Vagina (tissue), 2 donors: Measurements from ENCODE around the gene FANCC. TPM values are rescaled to one million over a fixed set of nuclear protein-coding genes. Genes with fewer than 3 reads are reported as not detected.
A peak's percentile ranks its signal among the peaks of the same experiment; 100 is the strongest.

Experiments used
- DNase-seq, 2 donors: peaks; one replicate each; pipeline ENCODE4 v3.0.0-alpha.2; 2017; ENCODE audit errors: extremely low spot score in 2 of 2
- H3K27ac ChIP-seq: fragments of 200-600 bp; sonication (generic); one replicate; pipeline ENCODE4 v1.5.1; 2019
- H3K27me3 ChIP-seq: fragments of 200-600 bp; sonication (generic); one replicate; pipeline ENCODE4 v1.5.1; 2019
- H3K36me3 ChIP-seq, 2 donors: fragments of 200-600 bp; sonication (generic); one replicate each; pipeline ENCODE4 v1.5.1; 2017 to 2019
- H3K4me1 ChIP-seq: fragments of 200-600 bp; sonication (generic); one replicate; pipeline ENCODE4 v1.5.1; 2019
- H3K4me3 ChIP-seq, 2 donors: fragments of 200-600 bp; sonication (generic); 1 replicate in 1 of 2; 2 replicates in 1 of 2; pipeline ENCODE4 v1.5.1; 2016 to 2019
- H3K9me3 ChIP-seq: fragments of 200-600 bp; sonication (generic); one replicate; pipeline ENCODE4 v1.5.1; 2019
- POLR2A ChIP-seq, 2 donors: fragments of 450-650 bp; IDR thresholded peaks; one replicate each; pipeline ENCODE4 v1.6.1; 2017; ENCODE audit warnings: antibody characterized with exemption in 2 of 2, mild to moderate bottlenecking in 2 of 2, moderate library complexity in 2 of 2
- POLR2AphosphoS5 ChIP-seq, 2 donors: sonication (generic); formaldehyde crosslinking; IDR thresholded peaks; one replicate each; pipeline ENCODE4 v1.9.0; 2017; ENCODE audit warnings: antibody characterized with exemption in 2 of 2, mild to moderate bottlenecking in 2 of 2, low read depth in 1 of 2; ENCODE audit not compliant: insufficient read depth in 1 of 2
- intact Hi-C: fragments of 100-400 bp; cut with DNase I; formaldehyde crosslinking; loops from one replicate; pipeline ENCODE4 v1.15.1; 2023
- total RNA-seq: library from RNA; depleted of rRNA; stranded (reverse); fragments of >200 nt; gene quantifications from one replicate; pipeline ENCODE4 v1.2.3, GENCODE V29; 2016
- TF ChIP-seq, protein P1 (sequence below), 3 experiments: fragments of 450-650 bp in 2 of 3; fragments of 200-600 bp in 1 of 3; sonication (generic) in 1 of 3; IDR thresholded peaks; one replicate each; pipeline ENCODE4 v1.5.1; 2017 to 2019; ENCODE audit warnings: antibody characterized with exemption in 3 of 3, mild to moderate bottlenecking in 2 of 3, moderate library complexity in 2 of 3

The FANCC gene
- total RNA-seq, 1 donor from 2014 or later, result 17.2 TPM

- H3K27ac ChIP-seq, result peak overlapping the region; percentile 70
- H3K27me3 ChIP-seq, result no peaks in the 10 kb centered on the region
- H3K36me3 ChIP-seq, result no peaks in the 10 kb centered on the region
- no peak for DNase-seq
- no peaks in the 10 kb centered on the region for H3K9me3 ChIP-seq
- TF ChIP-seq, protein P1, sequence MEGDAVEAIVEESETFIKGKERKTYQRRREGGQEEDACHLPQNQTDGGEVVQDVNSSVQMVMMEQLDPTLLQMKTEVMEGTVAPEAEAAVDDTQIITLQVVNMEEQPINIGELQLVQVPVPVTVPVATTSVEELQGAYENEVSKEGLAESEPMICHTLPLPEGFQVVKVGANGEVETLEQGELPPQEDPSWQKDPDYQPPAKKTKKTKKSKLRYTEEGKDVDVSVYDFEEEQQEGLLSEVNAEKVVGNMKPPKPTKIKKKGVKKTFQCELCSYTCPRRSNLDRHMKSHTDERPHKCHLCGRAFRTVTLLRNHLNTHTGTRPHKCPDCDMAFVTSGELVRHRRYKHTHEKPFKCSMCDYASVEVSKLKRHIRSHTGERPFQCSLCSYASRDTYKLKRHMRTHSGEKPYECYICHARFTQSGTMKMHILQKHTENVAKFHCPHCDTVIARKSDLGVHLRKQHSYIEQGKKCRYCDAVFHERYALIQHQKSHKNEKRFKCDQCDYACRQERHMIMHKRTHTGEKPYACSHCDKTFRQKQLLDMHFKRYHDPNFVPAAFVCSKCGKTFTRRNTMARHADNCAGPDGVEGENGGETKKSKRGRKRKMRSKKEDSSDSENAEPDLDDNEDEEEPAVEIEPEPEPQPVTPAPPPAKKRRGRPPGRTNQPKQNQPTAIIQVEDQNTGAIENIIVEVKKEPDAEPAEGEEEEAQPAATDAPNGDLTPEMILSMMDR (IDR thresholded peaks at IDR 0.05), result no peak
- TF ChIP-seq POLR2AphosphoS5 (IDR thresholded peaks at IDR 0.05; ENCODE audit: insufficient read depth in 1 of 2, low read depth in 1 of 2) (no peak), POLR2A (IDR thresholded peaks at IDR 0.05) (no peak)
- H3K4me3 ChIP-seq, result no peak overlapping the region
- peaks cover 74% of the 10 kb centered on the region for H3K4me1 ChIP-seq
- intact Hi-C loops, result no loop called here
Measured at GRCh38 chr9:95098391-95098921, 219.1 kb downstream of the FANCC start.

DNA sequence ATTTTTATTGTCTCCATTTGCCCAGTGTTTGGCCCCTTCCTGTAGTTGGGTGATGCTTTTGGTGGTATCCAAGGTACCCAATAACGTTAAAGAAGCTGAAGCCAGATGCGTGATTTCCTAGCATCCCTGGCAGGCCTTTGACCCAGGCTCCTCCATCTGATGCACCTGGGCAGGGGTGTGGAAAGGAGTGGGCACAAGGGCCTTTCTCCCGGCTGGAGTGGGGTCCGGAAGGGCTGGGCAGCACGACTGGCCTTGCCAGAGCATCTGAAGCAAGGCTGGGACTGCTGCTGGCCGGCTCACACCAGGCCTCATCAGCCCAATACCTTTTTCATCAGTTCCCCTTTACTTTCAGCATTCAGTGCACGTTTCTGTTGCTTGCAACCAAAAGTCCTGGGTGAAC, 220.2 kb downstream of the FANCC start:
- intact Hi-C loops, result no loop called here
- Histone ChIP-seq H3K4me1 (peaks cover 76% of the 10 kb centered on the region), H3K27ac (no peak overlapping the region)

DNA sequence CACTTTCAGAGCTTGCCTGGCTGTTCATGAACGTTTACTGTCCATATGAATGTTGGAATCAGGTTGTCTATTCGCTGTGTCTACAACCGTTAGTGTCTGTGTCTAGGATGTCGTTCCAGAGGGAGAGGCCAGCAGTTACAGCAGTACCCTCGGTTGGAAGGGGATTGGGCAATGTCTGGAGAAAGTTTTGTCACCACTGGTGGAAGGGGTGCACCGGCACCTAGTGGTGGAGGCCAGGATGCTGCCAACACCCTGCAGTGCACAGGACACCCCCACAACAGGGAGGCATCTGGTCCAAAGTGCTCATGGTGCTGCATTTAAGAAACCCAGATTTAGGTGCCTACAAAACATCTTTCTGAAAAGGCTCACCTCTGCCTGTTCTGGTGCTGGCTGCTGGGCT, 220.7 kb downstream of the FANCC start:
- Histone ChIP-seq H3K4me1 (peaks cover 78% of the 10 kb centered on the region), H3K27ac (peak overlapping the region; percentile 49), H3K4me3 (no peak overlapping the region), H3K27me3 (no peaks in the 10 kb centered on the region), H3K36me3 (no peaks in the 10 kb centered on the region), H3K9me3 (no peaks in the 10 kb centered on the region)
- intact Hi-C loops, result no loop called here
- no peak for TF ChIP-seq POLR2AphosphoS5 (IDR thresholded peaks at IDR 0.05; ENCODE audit: insufficient read depth in 1 of 2, low read depth in 1 of 2)
- TF ChIP-seq POLR2A (IDR thresholded peaks at IDR 0.05), result no peak
- TF ChIP-seq, protein P1 (IDR thresholded peaks at IDR 0.05), result no peak
- DNase-seq, result no peak

More for the DNA sequence above, 220.2 kb downstream of the FANCC start:
- H3K9me3 ChIP-seq, result no peaks in the 10 kb centered on the region
- no peaks in the 10 kb centered on the region for H3K36me3 ChIP-seq
- no peak overlapping the region for H3K4me3 ChIP-seq
- TF ChIP-seq, protein P1 (IDR thresholded peaks at IDR 0.05), result no peak
- TF ChIP-seq POLR2AphosphoS5 (IDR thresholded peaks at IDR 0.05; ENCODE audit: insufficient read depth in 1 of 2, low read depth in 1 of 2), result no peak
- no peak for TF ChIP-seq POLR2A (IDR thresholded peaks at IDR 0.05)
- DNase-seq, result no peak
- no peaks in the 10 kb centered on the region for H3K27me3 ChIP-seq

DNA sequence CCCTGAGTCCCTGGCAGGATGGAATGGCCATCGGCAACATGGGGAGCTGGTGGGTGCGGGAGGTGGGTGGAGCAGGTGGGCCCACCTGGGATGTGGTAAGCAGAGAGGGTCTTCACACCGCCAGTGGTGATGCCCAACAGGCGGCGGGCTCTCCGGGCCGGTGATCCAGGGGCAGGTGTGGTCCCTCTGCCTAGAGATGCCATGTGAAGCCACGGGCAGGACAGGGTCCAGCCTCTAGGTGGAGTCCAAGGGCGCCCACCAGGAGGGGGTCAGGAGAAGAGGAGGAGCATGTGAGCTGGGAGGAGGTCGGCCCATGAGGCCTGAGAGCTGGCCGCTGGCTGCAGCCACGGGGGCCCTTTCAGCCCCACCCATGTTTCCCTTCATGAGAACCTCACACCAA, 221.1 kb downstream of the FANCC start:
- no peaks in the 10 kb centered on the region for H3K9me3 ChIP-seq
- no peaks in the 10 kb centered on the region for H3K27me3 ChIP-seq
- H3K4me3 ChIP-seq, result no peak overlapping the region
- DNase-seq, result no peak
- peak overlapping the region; percentile 49 for H3K27ac ChIP-seq
- H3K4me1 ChIP-seq, result peaks cover 78% of the 10 kb centered on the region
- no peaks in the 10 kb centered on the region for H3K36me3 ChIP-seq
- TF ChIP-seq POLR2A (IDR thresholded peaks at IDR 0.05) (no peak), POLR2AphosphoS5 (IDR thresholded peaks at IDR 0.05; ENCODE audit: insufficient read depth in 1 of 2, low read depth in 1 of 2) (no peak)
- TF ChIP-seq, protein P1 (IDR thresholded peaks at IDR 0.05), result no peak
- intact Hi-C loops, result no loop called here

GRCh38 chr9:95095641-95096355, 221.7 kb downstream of the FANCC start:
- no peaks in the 10 kb centered on the region for H3K36me3 ChIP-seq
- no peak overlapping the region for H3K4me3 ChIP-seq
- intact Hi-C loops, result no loop called here
- DNase-seq, result no peak
- H3K27ac ChIP-seq, result peak overlapping the region; percentile 49
- H3K27me3 ChIP-seq, result no peaks in the 10 kb centered on the region
- H3K9me3 ChIP-seq, result no peaks in the 10 kb centered on the region
- peaks cover 78% of the 10 kb centered on the region for H3K4me1 ChIP-seq
- TF ChIP-seq POLR2AphosphoS5 (IDR thresholded peaks at IDR 0.05; ENCODE audit: insufficient read depth in 1 of 2, low read depth in 1 of 2) (no peak), POLR2A (IDR thresholded peaks at IDR 0.05) (no peak)
- TF ChIP-seq, protein P1 (IDR thresholded peaks at IDR 0.05), result no peak
